GM12878 (cell line): ENCODE data around the gene AURKA. TPM values are rescaled to one million over a fixed set of nuclear protein-coding genes. Genes with fewer than 3 reads are reported as not detected.

Experiments
- BCL3 ChIP-seq: IDR thresholded peaks from 2 replicates; pipeline ENCODE4 v1.6.1; 2011; ENCODE audit warnings: borderline replicate concordance, low read depth, mild to moderate bottlenecking, moderate library complexity, low read length; ENCODE audit not compliant: insufficient read depth, poor library complexity, severe bottlenecking
- BHLHE40 ChIP-seq, 2 experiments: fragments of 450-650 bp in 1 of 2; IDR thresholded peaks; 2 replicates each; pipeline ENCODE4 v1.6.1; 2011 to 2017; ENCODE audit warnings: low read depth in 2 of 2, borderline replicate concordance in 1 of 2, improper control_type of control experiment in 1 of 2, low read length in 1 of 2, mild to moderate bottlenecking in 1 of 2
- BRCA1 ChIP-seq: IDR thresholded peaks from 2 replicates; pipeline ENCODE4 v1.6.1; 2011; ENCODE audit warnings: low read depth, low read length, improper control_type of control experiment
- CHD2 ChIP-seq: IDR thresholded peaks from 2 replicates; pipeline ENCODE4 v1.6.1; 2011; ENCODE audit warnings: low read depth, low read length, improper control_type of control experiment, borderline replicate concordance
- FOXK2 ChIP-seq: fragments of 450-650 bp; IDR thresholded peaks from 2 replicates; pipeline ENCODE4 v1.6.1; 2017; ENCODE audit warnings: mild to moderate bottlenecking, moderate library complexity
- IRF4 ChIP-seq: IDR thresholded peaks from 2 replicates; pipeline ENCODE4 v1.6.1; 2011; ENCODE audit warnings: low read depth, low read length
- LARP7 ChIP-seq: fragments of 450-650 bp; IDR thresholded peaks from 2 replicates; pipeline ENCODE4 v1.6.1; 2017; ENCODE audit warnings: mild to moderate bottlenecking
- MXI1 ChIP-seq: fragments of 150-350 bp; IDR thresholded peaks from 2 replicates; pipeline ENCODE4 v1.6.1; 2011; ENCODE audit warnings: low read depth, mild to moderate bottlenecking, inconsistent platforms, low read length, improper control_type of control experiment
- MYB ChIP-seq: fragments of 150-350 bp; IDR thresholded peaks from 2 replicates; pipeline ENCODE4 v1.6.1; 2014; ENCODE audit warnings: mild to moderate bottlenecking, low read depth, low read length, borderline replicate concordance
- NFIC ChIP-seq: IDR thresholded peaks from 2 replicates; pipeline ENCODE4 v1.6.1; 2012; ENCODE audit warnings: low read depth, mild to moderate bottlenecking, inconsistent platforms, low read length, moderate library complexity
- PAX8 ChIP-seq: fragments of 450-650 bp; IDR thresholded peaks from 2 replicates; pipeline ENCODE4 v1.6.1; 2017; ENCODE audit warnings: mild to moderate bottlenecking, moderate library complexity
- POLR2AphosphoS2 ChIP-seq: IDR thresholded peaks from 2 replicates; pipeline ENCODE4 v1.6.1; 2011; ENCODE audit warnings: low read depth, mild to moderate bottlenecking, low read length, improper control_type of control experiment, moderate library complexity
- POLR2AphosphoS5 ChIP-seq: IDR thresholded peaks from 2 replicates; pipeline ENCODE4 v1.6.1; 2011; ENCODE audit warnings: mild to moderate bottlenecking, low read length, inconsistent platforms
- SIN3A ChIP-seq: IDR thresholded peaks from 2 replicates; pipeline ENCODE4 v1.6.1; 2012; ENCODE audit warnings: low read depth, low read length, improper control_type of control experiment
- SPI1 ChIP-seq: IDR thresholded peaks from 2 replicates; pipeline ENCODE4 v1.6.1; 2011; ENCODE audit warnings: low read depth, mild to moderate bottlenecking, low read length, moderate library complexity, borderline replicate concordance; ENCODE audit not compliant: insufficient read depth
- SREBF1 ChIP-seq: IDR thresholded peaks from 2 replicates; pipeline ENCODE4 v1.6.1; 2012; ENCODE audit warnings: mild to moderate bottlenecking, low read length
- TCF3 ChIP-seq: IDR thresholded peaks from 2 replicates; pipeline ENCODE4 v1.6.1; 2012; ENCODE audit warnings: low read depth, mild to moderate bottlenecking, low read length, borderline replicate concordance; ENCODE audit not compliant: insufficient read depth
- WRNIP1 ChIP-seq: IDR thresholded peaks from 2 replicates; pipeline ENCODE4 v1.6.1; 2011; ENCODE audit warnings: low read depth, low read length, improper control_type of control experiment, borderline replicate concordance
- YY1 ChIP-seq: IDR thresholded peaks from 2 replicates; pipeline ENCODE4 v1.6.1; 2011; ENCODE audit warnings: low read depth, mild to moderate bottlenecking, low read length
- polyA plus RNA-seq, 11 experiments: library from polyadenylated mRNA; depleted of rRNA in 4 of 11; unstranded in 6 of 11; stranded (reverse) in 5 of 11; fragments of >200 nt; fragmentation: Nextera tagmentation in 4 of 11; fragmentation: Illumina TruSeq in 1 of 11; extraction: Ambion mirVana in 4 of 11; extraction: Trizol in 1 of 11; gene quantifications; 1 replicate in 1 of 11; 2 replicates in 10 of 11; pipeline versions ENCODE4 v1.2.1 to v1.2.3, GENCODE V29; 2011 to 2016; ENCODE audit warnings: inconsistent platforms in 2 of 11, missing spikeins in 2 of 11, low read depth in 1 of 11
- total RNA-seq, 4 experiments: library from RNA; depleted of rRNA in 3 of 4; stranded (reverse); fragments of >200 nt in 3 of 4; fragmentation: Illumina TruSeq in 1 of 4; extraction: Trizol in 1 of 4; gene quantifications; 2 replicates each; pipeline versions ENCODE4 v1.2.1 to v1.2.3, GENCODE V29; 2013 to 2021
- TF ChIP-seq, protein P1 (sequence below): fragments of 450-650 bp; IDR thresholded peaks from 2 replicates; pipeline ENCODE4 v1.6.1; 2017; ENCODE audit warnings: mild to moderate bottlenecking, moderate library complexity
- TF ChIP-seq, protein P2 (sequence below): fragments of 450-650 bp; IDR thresholded peaks from 2 replicates; pipeline ENCODE4 v1.6.1; 2016; ENCODE audit warnings: mild to moderate bottlenecking
- TF ChIP-seq, protein P3 (sequence below): fragments of 150-350 bp; IDR thresholded peaks from 2 replicates; pipeline ENCODE4 v1.6.1; 2014; ENCODE audit warnings: mild to moderate bottlenecking, low read depth, low read length

The AURKA gene
- total and polyA plus RNA-seq, 10 of the 15 experiments (the other 5 are each of a cell fraction or from before 2014, with no cell fraction given), result 57.3 to 122 (median 73.4) TPM

- TF ChIP-seq MYB, result no peak; the same call in 1 of the 2 replicates
- peak; percentile 99 for TF ChIP-seq SIN3A
- peak; percentile 75; the same call in 1 of the 2 replicates for TF ChIP-seq LARP7
- TF ChIP-seq YY1, result peak; percentile 99
- TF ChIP-seq TCF3, result no peak
- TF ChIP-seq CHD2, result peak; percentile 81
- peak; percentile 91 for TF ChIP-seq MXI1
- no peak for TF ChIP-seq BCL3
- TF ChIP-seq IRF4, result 0 out of 2 replicates have a peak, but pooled peaks have one; percentile 28
- TF ChIP-seq NFIC, result no peak
- TF ChIP-seq, protein P1, sequence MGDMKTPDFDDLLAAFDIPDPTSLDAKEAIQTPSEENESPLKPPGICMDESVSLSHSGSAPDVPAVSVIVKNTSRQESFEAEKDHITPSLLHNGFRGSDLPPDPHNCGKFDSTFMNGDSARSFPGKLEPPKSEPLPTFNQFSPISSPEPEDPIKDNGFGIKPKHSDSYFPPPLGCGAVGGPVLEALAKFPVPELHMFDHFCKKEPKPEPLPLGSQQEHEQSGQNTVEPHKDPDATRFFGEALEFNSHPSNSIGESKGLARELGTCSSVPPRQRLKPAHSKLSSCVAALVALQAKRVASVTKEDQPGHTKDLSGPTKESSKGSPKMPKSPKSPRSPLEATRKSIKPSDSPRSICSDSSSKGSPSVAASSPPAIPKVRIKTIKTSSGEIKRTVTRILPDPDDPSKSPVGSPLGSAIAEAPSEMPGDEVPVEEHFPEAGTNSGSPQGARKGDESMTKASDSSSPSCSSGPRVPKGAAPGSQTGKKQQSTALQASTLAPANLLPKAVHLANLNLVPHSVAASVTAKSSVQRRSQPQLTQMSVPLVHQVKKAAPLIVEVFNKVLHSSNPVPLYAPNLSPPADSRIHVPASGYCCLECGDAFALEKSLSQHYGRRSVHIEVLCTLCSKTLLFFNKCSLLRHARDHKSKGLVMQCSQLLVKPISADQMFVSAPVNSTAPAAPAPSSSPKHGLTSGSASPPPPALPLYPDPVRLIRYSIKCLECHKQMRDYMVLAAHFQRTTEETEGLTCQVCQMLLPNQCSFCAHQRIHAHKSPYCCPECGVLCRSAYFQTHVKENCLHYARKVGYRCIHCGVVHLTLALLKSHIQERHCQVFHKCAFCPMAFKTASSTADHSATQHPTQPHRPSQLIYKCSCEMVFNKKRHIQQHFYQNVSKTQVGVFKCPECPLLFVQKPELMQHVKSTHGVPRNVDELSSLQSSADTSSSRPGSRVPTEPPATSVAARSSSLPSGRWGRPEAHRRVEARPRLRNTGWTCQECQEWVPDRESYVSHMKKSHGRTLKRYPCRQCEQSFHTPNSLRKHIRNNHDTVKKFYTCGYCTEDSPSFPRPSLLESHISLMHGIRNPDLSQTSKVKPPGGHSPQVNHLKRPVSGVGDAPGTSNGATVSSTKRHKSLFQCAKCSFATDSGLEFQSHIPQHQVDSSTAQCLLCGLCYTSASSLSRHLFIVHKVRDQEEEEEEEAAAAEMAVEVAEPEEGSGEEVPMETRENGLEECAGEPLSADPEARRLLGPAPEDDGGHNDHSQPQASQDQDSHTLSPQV, result no peak
- no peak for TF ChIP-seq WRNIP1
- TF ChIP-seq, protein P2, sequence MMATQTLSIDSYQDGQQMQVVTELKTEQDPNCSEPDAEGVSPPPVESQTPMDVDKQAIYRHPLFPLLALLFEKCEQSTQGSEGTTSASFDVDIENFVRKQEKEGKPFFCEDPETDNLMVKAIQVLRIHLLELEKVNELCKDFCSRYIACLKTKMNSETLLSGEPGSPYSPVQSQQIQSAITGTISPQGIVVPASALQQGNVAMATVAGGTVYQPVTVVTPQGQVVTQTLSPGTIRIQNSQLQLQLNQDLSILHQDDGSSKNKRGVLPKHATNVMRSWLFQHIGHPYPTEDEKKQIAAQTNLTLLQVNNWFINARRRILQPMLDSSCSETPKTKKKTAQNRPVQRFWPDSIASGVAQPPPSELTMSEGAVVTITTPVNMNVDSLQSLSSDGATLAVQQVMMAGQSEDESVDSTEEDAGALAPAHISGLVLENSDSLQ, result peak; percentile 80
- peak; percentile 94 for TF ChIP-seq POLR2AphosphoS2
- TF ChIP-seq PAX8, result 0 out of 2 replicates have a peak, but pooled peaks have one; percentile 39
- TF ChIP-seq, protein P3, sequence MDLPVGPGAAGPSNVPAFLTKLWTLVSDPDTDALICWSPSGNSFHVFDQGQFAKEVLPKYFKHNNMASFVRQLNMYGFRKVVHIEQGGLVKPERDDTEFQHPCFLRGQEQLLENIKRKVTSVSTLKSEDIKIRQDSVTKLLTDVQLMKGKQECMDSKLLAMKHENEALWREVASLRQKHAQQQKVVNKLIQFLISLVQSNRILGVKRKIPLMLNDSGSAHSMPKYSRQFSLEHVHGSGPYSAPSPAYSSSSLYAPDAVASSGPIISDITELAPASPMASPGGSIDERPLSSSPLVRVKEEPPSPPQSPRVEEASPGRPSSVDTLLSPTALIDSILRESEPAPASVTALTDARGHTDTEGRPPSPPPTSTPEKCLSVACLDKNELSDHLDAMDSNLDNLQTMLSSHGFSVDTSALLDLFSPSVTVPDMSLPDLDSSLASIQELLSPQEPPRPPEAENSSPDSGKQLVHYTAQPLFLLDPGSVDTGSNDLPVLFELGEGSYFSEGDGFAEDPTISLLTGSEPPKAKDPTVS, result 0 out of 2 replicates have a peak, but pooled peaks have one; percentile 45
- peak; percentile 80 for TF ChIP-seq POLR2AphosphoS5
- no peak for TF ChIP-seq BRCA1
- TF ChIP-seq BHLHE40 (IDR thresholded peaks at IDR 0.05; ENCODE audit: borderline replicate concordance in 1 of 2, low read depth in 2 of 2, low read length in 1 of 2), result peak; percentile 91 to 95
- no peak for TF ChIP-seq SREBF1
- peak; percentile 57; the same call in 1 of the 2 replicates for TF ChIP-seq FOXK2
- peak; percentile 45; the same call in 1 of the 2 replicates for TF ChIP-seq SPI1
These were observed at the start of gene AURKA, which contains the start of gene CSTF1 (continued) for GRCh38 chr20:56392132-56392880.
